ENCODE results near the gene KRTAP10-10.
A peak's percentile ranks its signal among the peaks of the same experiment; 100 is the strongest.
"Not testable (repeated sequence)": the region's sequence is repeated elsewhere in the genome, so short reads cannot be mapped to it uniquely, and the experiment has no call there.

The KRTAP10-10 gene

GRCh38 chr21:44664691-44665090 is 27.5 kb downstream of the KRTAP10-10 start:
- DNase-seq (ENCODE audit: low spot score in 2 of 2) (peak in 1 of 2 donors; percentile 33), ATAC-seq (no peak)
- Mint-ChIP-seq H3K4me1 (peaks cover 3% of the 10 kb centered on the region), H3K36me3 (no peaks in the 10 kb centered on the region), H3K4me3 (no peak overlapping the region), H3K27ac (no peak overlapping the region), H3K9me3 (peaks cover 6% of the 10 kb centered on the region)

- H3K4me1 Mint-ChIP-seq = no peaks in the 10 kb centered on the region
- peaks cover 8% of the 10 kb centered on the region for H3K9me3 Mint-ChIP-seq
- no peak for ATAC-seq
- peak in 1 of 2 donors; percentile 18 for DNase-seq (ENCODE audit: low spot score in 2 of 2)
- H3K27ac Mint-ChIP-seq = no peak within 1 kb of the TSS
- no peak within 1 kb of the TSS for H3K4me3 Mint-ChIP-seq
- H3K36me3 Mint-ChIP-seq = no peaks in the 10 kb centered on the region
These were observed 29.5 kb downstream of the KRTAP10-10 start, which contains the start of gene KRTAP12-2 for GRCh38 chr21:44666401-44667320. KRTAP12-2 (minus strand) TSS chr21:44666927; CDS start chr21:44666886, 41 bp downstream.

GRCh38 chr21:44667612-44668011 is 30.5 kb downstream of the KRTAP10-10 start:
- ATAC-seq (no peak), DNase-seq (ENCODE audit: low spot score in 2 of 2) (no peak)
- Mint-ChIP-seq H3K4me1 (no peaks in the 10 kb centered on the region), H3K36me3 (no peaks in the 10 kb centered on the region), H3K4me3 (no peak overlapping the region), H3K27ac (no peak overlapping the region), H3K9me3 (peaks cover 12% of the 10 kb centered on the region)

GRCh38 chr21:44670642-44671432 is 33.7 kb downstream of the KRTAP10-10 start:
- Mint-ChIP-seq H3K4me1 (no peaks in the 10 kb centered on the region), H3K27ac (no peak overlapping the region), H3K36me3 (no peaks in the 10 kb centered on the region), H3K9me3 (peaks cover 16% of the 10 kb centered on the region), H3K4me3 (no peak overlapping the region)
- no peak for ATAC-seq
- peak in 1 of 2 donors; percentile 38 for DNase-seq (ENCODE audit: low spot score in 2 of 2)

GRCh38 chr21:44671911-44672310 is 34.8 kb downstream of the KRTAP10-10 start:
- DNase-seq (ENCODE audit: low spot score in 2 of 2) (no peak), ATAC-seq (no peak)
- Mint-ChIP-seq H3K4me3 (no peak overlapping the region), H3K27ac (no peak overlapping the region), H3K36me3 (no peaks in the 10 kb centered on the region), H3K4me1 (no peaks in the 10 kb centered on the region), H3K9me3 (peaks cover 16% of the 10 kb centered on the region)

- ATAC-seq (no peak), DNase-seq (ENCODE audit: low spot score in 2 of 2) (no peak)
- no peaks in the 10 kb centered on the region for H3K4me1 Mint-ChIP-seq
- H3K27ac Mint-ChIP-seq = no peak overlapping the region
- no peak overlapping the region for H3K4me3 Mint-ChIP-seq
- peaks cover 6% of the 10 kb centered on the region for H3K9me3 Mint-ChIP-seq
- H3K36me3 Mint-ChIP-seq = no peaks in the 10 kb centered on the region
These were observed 40.7 kb downstream of the KRTAP10-10 start for GRCh38 chr21:44677881-44678280.

GRCh38 chr21:44681152-44681551 is 44.0 kb downstream of the KRTAP10-10 start:
- Mint-ChIP-seq H3K4me3 (no peak overlapping the region), H3K27ac (no peak overlapping the region), H3K9me3 (no peaks in the 10 kb centered on the region), H3K4me1 (peaks cover 6% of the 10 kb centered on the region), H3K36me3 (no peaks in the 10 kb centered on the region)
- DNase-seq (ENCODE audit: low spot score in 2 of 2) (peak in 1 of 2 donors; percentile 29), ATAC-seq (no peak)

- H3K4me3 Mint-ChIP-seq = no peak within 1 kb of the TSS
- DNase-seq (ENCODE audit: low spot score in 2 of 2) (peak in 1 of 2 donors; percentile 28), ATAC-seq (no peak)
- no peak within 1 kb of the TSS for H3K27ac Mint-ChIP-seq
- H3K4me1 Mint-ChIP-seq = peaks cover 15% of the 10 kb centered on the region
- H3K36me3 Mint-ChIP-seq = no peaks in the 10 kb centered on the region
- no peaks in the 10 kb centered on the region for H3K9me3 Mint-ChIP-seq
These were observed 44.9 kb downstream of the KRTAP10-10 start, which contains the start of gene KRTAP12-1 for GRCh38 chr21:44681861-44682579. KRTAP12-1 (minus strand) TSS chr21:44682163; CDS start chr21:44682123, 40 bp downstream.

- Mint-ChIP-seq H3K27ac (no peak overlapping the region), H3K4me1 (peaks cover 16% of the 10 kb centered on the region), H3K36me3 (no peaks in the 10 kb centered on the region), H3K4me3 (no peak overlapping the region), H3K9me3 (no peaks in the 10 kb centered on the region)
- no peak for ATAC-seq
- no peak for DNase-seq (ENCODE audit: low spot score in 2 of 2)
These were observed 45.5 kb downstream of the KRTAP10-10 start for GRCh38 chr21:44682580-44683151.

GRCh38 chr21:44684077-44684476 is 46.9 kb downstream of the KRTAP10-10 start:
- no peak overlapping the region for H3K27ac Mint-ChIP-seq
- H3K4me3 Mint-ChIP-seq = no peak overlapping the region
- DNase-seq (ENCODE audit: low spot score in 2 of 2) (no peak), ATAC-seq (no peak)
- H3K4me1 Mint-ChIP-seq = peaks cover 16% of the 10 kb centered on the region
- no peaks in the 10 kb centered on the region for H3K36me3 Mint-ChIP-seq
- no peaks in the 10 kb centered on the region for H3K9me3 Mint-ChIP-seq

GRCh38 chr21:44684483-44684882 is 47.3 kb downstream of the KRTAP10-10 start:
- no peaks in the 10 kb centered on the region for H3K9me3 Mint-ChIP-seq
- ATAC-seq = no peak
- peak in 1 of 2 donors; percentile 44 for DNase-seq (ENCODE audit: low spot score in 2 of 2)
- H3K27ac Mint-ChIP-seq = no peak overlapping the region
- H3K4me1 Mint-ChIP-seq = peaks cover 16% of the 10 kb centered on the region
- H3K4me3 Mint-ChIP-seq = no peak overlapping the region
- no peaks in the 10 kb centered on the region for H3K36me3 Mint-ChIP-seq

GRCh38 chr21:44685050-44685449 is 47.9 kb downstream of the KRTAP10-10 start:
- H3K36me3 Mint-ChIP-seq, ATAC-seq, H3K27ac Mint-ChIP-seq, H3K4me3 Mint-ChIP-seq, H3K9me3 Mint-ChIP-seq: not testable (repeated sequence)
- H3K4me1 Mint-ChIP-seq = peaks cover 16% of the 10 kb centered on the region
- peak in 1 of 2 donors; percentile 39 for DNase-seq (ENCODE audit: low spot score in 2 of 2)

- peak overlapping the region; percentile 68 for H3K27ac Mint-ChIP-seq
- H3K4me3 Mint-ChIP-seq = no peak overlapping the region
- H3K36me3 Mint-ChIP-seq = no peaks in the 10 kb centered on the region
- ATAC-seq (peak; percentile 62), DNase-seq (ENCODE audit: low spot score in 2 of 2) (peak in 1 of 2 donors; percentile 34)
- H3K4me1 Mint-ChIP-seq = peaks cover 16% of the 10 kb centered on the region
- no peaks in the 10 kb centered on the region for H3K9me3 Mint-ChIP-seq
These were observed 49.0 kb downstream of the KRTAP10-10 start for GRCh38 chr21:44686000-44686781.
